HG03565 (cell line): ENCODE data around the gene PRB4.
"Not testable (repeated sequence)": the region's sequence is repeated elsewhere in the genome, so short reads cannot be mapped to it uniquely, and the experiment has no call there.

Source experiments
- ATAC-seq: cut with Tn5 transposase; IDR thresholded peaks from one replicate; pipeline ENCODE4 v1.9.1; 2021; ENCODE audit warnings: mild to moderate bottlenecking, moderate library complexity; ENCODE audit not compliant: unreplicated experiment

Gene PRB4

DNA sequence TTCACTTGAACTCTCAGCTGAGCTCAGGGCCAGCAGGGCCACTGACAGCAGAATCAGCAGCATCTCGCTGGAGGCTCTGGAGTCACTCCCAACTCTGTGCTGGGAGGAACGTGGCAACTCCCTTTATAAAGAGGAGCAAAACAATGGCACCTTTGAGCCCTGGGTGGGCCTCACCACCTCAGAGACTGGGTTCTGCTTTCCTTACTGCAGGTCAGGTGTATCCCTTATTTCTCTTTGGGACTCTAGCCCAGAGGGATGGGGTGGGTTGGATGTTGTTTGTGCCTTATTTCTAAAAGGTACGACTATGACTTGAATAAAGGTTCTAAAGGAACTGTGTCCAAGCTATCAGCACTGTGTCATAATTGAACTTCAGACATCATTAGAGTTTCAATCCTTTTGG, at the start of gene PRB4:
Gene PRB4, minus strand, starts transcription at position 101 of the 400 bp plus-strand sequence. Its CDS starts 38 bp downstream, at position 63.
- no peak for ATAC-seq

DNA sequence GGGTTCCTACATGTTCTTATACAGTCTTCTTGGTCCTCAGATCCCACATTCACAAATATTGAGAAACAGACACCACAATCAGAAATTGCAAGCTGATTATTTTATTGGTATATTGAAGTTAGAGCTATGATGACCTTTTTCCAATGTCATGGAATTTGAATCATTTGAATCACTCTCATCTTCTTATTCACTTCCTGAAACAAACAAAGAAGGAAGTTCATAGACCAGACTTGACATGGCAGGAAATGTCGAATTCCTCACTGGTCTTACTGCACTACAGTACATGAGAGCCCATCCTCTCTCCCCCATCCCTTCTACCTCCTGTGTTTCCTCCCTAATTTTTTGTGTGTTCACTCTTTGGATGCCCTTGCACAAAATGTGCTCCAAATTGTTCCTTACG, 41.5 kb upstream of the PRB4 start:
- ATAC-seq = not testable (repeated sequence)

DNA sequence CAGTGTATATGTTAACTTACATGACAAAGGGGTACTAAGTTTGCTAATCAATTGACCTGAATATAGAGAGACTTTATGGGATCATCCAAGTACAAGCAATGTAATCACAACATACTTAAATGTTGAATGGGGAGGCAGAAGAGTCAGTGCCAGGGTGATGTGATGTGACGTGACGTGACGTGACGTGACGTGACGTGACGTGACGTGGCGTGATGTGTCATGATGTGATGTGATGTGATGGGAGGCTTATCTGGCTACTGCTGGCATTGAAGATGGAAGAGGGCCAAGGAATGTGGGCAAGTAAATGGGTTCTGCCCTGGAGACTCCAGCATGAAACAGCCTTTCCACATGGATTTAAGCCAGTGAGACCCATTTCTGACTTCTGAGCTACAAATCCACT, 38.2 kb upstream of the PRB4 start:
- no peak for ATAC-seq

DNA sequence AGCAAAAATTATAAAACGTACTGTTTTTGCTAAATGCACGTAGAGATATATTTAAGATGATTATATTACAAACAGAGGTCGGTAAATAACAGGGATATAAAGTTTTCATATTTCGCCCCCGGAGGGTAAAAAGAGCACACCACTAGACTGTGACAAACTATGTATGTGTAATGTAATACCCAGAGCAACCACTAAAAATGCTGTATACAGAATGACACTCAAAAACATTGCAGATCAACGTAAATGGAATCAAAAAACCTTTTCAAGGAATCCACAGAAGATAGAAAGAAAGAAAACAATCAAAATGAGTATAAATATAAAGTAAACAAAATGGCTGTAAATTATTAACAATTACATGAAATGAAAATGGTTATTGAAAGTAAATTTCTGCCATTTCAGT, 37.6 kb upstream of the PRB4 start:
- ATAC-seq = no peak

DNA sequence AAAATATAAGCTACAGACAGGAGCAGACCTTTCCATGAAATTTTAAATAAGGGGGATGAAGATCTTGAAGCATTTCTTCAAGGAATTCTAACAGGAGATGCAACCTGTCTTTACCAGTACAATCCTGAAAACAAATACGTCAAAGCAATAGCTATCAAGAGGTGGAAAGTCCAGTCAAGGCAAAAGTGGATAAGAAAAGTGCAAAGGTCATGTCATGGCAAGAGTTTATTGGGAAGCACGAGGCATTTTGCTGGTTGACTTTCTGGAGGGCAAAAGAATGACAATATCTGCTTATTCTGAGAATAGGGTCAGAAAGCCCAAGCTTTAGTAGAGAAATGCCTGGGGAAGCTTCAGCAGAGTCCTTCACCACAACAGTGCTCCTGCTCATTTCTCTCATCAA, 34.3 kb upstream of the PRB4 start:
- ATAC-seq = no peak

DNA sequence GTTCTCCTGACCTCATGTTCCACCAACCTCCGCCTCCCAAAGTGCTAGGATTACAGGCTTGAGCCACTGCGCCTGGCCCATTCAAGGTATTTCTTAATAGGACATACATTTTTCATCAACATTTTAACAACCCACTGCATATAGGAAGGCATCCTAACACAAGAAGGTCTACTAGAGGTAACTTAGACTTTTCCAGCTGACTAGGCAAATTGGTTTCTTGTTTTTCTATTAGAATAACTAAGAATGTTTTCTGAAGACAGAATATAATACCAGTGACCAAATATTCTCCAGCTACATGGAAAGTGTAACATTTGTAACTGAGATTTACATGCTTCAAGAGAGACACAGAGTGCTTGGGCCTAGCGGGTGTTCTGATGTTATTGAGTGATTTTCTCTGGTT, 14.2 kb upstream of the PRB4 start:
- ATAC-seq = no peak

DNA sequence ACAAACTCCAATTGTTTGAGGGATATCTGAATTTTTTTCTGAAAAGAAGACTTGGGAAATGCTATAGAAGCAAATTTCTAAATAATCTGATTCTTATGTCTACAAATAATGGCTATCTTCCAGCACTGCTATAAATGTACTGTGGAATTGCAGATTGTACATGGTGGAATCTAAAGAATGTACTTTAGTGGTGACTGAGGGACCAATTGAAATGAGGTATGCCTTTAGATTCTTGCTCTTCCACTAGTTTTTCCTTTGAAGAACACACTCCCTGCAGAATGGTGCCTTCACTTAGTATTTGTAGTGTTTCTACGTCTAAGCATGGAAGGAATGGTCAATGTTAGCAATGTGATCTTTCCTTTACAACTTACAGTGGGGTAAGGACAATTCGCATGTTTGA, 11.7 kb upstream of the PRB4 start:
- ATAC-seq = no peak

DNA sequence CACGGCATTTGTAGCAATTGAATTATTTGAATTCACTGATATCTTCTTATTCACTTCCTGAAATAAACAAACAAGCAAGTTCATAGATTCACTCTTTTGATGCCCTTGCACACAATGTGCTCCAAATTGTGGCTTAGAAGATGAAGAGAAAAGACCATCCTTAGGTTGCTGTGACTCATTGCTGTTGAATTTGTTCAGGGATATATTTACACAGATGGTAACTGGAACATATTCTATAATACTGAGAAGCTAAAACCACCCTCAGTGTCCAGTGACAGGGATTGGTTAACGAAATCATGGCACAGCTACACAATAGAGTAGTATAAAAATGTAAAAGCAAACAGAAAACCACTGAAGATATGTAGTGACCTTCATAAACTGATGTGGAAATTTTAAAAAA, 3.1 kb downstream of the PRB4 start:
- no peak for ATAC-seq

DNA sequence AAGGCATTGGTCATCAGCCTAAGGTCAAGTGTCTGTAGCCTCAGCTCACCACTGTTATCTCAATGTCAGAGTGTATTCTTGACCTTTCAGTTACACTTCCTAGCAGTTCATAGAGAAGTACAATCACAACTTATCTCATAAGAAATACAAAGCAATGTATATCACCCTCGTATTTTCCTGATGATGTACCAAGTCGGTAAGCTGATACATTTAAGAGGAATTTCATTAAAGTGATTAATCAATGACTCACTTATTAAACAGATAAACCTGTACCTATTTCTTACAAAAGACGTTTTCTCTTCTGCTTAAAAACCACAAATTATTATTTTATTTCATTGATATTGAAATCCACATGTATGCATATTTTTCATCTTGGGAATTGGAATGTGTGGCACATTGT, 36.8 kb downstream of the PRB4 start:
- ATAC-seq = no peak

DNA sequence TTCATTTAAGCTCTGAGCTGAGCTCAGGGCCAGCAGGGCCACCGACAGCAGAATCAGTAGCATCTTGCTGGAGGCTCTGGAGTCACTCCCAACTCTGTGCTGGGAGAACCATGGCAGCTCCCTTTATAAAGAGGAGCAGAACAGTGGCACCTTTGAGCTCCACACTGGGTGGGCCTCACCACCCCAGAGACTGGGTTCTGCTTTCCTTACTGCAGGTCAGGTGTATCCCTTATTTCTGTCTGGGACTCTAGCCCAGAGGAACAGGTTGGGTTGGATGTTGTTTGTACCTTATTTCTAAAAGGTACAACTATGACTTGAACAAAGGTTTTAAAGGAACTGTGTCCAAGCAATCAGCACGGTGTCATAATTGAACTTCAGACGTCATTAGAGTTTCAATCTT, 40.6 kb downstream of the PRB4 start, which contains the start of gene PRB3:
Gene PRB3, minus strand, starts transcription at position 101 of the 400 bp plus-strand sequence. Its CDS starts 38 bp downstream, at position 63.
- ATAC-seq = no peak

DNA sequence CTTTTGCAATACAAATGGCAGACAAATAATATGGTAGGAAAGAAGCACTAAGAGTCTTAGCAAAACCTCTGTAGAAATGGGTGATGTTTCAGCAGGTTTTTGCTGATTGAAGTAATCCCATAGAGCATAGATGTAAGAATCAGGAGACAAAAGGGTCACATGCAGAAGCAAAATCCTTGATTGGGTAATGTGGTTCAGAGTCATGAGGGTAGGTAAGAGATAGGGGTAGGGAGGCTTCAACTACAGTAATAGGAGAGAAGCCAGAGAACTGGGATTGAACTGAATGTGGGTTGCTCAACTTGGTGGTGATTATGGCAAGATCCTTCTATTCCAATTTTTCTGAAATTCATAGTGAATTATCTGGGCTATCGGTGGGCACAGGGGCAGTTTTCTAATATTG, 45.7 kb downstream of the PRB4 start:
- ATAC-seq = no peak
